ENCODE results near the gene PSMC5. TPM values are rescaled to one million over a fixed set of nuclear protein-coding genes. Genes with fewer than 3 reads are reported as not detected.

Gene PSMC5
- total and polyA plus RNA-seq, 9 of the 15 experiments (the other 6 are each of a cell fraction or from before 2014, with no cell fraction given) = 89.2 to 393 (median 161) TPM

DNA sequence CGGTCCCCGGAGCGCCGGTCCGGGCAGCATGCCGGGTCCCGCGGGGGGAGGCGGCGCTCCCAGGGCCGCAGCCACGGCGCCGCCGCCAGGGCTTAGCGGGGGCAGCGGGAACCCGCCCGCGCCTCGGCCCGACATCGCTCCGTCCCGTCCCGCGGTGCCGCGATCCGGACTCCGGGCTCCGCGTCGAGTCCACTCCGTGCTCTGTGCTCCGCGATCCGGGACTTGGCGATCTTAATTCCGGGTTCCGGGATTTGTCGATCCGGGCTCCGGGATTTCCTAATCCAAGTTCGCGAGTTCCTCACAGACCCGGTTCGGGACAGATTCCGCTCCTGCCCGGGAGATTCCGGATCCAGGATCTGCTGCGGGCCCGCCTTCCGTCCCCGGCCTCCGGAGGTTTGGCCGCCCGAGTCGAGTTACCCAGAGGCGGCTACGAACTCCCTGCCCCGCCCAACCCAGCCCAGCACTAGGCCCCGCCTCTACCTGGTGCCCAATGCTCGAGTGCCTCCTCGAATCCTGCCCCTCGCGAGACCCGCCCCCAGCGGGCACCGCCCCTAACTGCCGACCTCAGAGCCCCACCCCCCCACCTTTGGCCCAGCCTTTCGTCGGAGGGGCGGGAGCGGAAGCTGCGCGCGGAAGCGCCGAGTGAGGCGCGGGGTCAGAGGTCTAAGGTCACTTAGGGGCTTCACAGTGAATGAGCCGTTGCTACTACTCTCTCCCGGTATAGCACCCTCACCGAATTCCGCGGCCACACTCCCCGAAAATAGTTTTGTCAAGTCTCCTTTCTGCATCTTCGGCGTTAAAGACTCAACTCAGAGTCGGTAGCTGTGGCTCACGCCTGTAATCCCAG, 15.5 kb downstream of the PSMC5 start, which contains the start of gene SMARCD2 (continued):
- TF ChIP-seq, protein P1, sequence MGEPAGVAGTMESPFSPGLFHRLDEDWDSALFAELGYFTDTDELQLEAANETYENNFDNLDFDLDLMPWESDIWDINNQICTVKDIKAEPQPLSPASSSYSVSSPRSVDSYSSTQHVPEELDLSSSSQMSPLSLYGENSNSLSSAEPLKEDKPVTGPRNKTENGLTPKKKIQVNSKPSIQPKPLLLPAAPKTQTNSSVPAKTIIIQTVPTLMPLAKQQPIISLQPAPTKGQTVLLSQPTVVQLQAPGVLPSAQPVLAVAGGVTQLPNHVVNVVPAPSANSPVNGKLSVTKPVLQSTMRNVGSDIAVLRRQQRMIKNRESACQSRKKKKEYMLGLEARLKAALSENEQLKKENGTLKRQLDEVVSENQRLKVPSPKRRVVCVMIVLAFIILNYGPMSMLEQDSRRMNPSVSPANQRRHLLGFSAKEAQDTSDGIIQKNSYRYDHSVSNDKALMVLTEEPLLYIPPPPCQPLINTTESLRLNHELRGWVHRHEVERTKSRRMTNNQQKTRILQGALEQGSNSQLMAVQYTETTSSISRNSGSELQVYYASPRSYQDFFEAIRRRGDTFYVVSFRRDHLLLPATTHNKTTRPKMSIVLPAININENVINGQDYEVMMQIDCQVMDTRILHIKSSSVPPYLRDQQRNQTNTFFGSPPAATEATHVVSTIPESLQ (CRISPR knock-in tag; IDR thresholded peaks at IDR 0.05) = peak; percentile 39; the same call in 1 of the 2 replicates
- TF ChIP-seq SMAD3 (CRISPR knock-in tag; conservative IDR thresholded peaks at IDR 0.05) (peak; percentile 81; the same call in 1 of the 2 replicates), NFATC3 (IDR thresholded peaks at IDR 0.05) (no peak), SIRT6 (IDR thresholded peaks at IDR 0.05; ENCODE audit: low read depth, low read length) (no peak), PTTG1 (tag; IDR thresholded peaks at IDR 0.05; ENCODE audit: low read depth) (no peak), SMARCC2 (IDR thresholded peaks at IDR 0.05; ENCODE audit: low read depth) (no peak; the same call in 1 of the 2 replicates), ZFX (CRISPR knock-in tag; IDR thresholded peaks at IDR 0.05) (peak; percentile 94), MEF2D (tag; conservative IDR thresholded peaks at IDR 0.05; ENCODE audit: low read depth) (0 out of 2 replicates have a peak, but pooled peaks have one; percentile 15), MTA3 (IDR thresholded peaks at IDR 0.05; ENCODE audit: borderline replicate concordance) (peak; percentile 91), CREBBP (IDR thresholded peaks at IDR 0.05; ENCODE audit: low read depth, low read length) (peak; percentile 71), MEF2A (IDR thresholded peaks at IDR 0.05; ENCODE audit: control insufficient read depth, low read depth, low read length) (0 out of 2 replicates have a peak, but pooled peaks have one; percentile 33), ZNF239 (CRISPR knock-in tag; IDR thresholded peaks at IDR 0.05) (peak; percentile 71), LCOR (CRISPR knock-in tag; IDR thresholded peaks at IDR 0.05) (peak; percentile 99), GABPA (tag; conservative IDR thresholded peaks at IDR 0.05; ENCODE audit: low read depth) (peak; percentile 97), ZNF3 (CRISPR knock-in tag; IDR thresholded peaks at IDR 0.05) (no peak)
- TF ChIP-seq, protein P2, sequence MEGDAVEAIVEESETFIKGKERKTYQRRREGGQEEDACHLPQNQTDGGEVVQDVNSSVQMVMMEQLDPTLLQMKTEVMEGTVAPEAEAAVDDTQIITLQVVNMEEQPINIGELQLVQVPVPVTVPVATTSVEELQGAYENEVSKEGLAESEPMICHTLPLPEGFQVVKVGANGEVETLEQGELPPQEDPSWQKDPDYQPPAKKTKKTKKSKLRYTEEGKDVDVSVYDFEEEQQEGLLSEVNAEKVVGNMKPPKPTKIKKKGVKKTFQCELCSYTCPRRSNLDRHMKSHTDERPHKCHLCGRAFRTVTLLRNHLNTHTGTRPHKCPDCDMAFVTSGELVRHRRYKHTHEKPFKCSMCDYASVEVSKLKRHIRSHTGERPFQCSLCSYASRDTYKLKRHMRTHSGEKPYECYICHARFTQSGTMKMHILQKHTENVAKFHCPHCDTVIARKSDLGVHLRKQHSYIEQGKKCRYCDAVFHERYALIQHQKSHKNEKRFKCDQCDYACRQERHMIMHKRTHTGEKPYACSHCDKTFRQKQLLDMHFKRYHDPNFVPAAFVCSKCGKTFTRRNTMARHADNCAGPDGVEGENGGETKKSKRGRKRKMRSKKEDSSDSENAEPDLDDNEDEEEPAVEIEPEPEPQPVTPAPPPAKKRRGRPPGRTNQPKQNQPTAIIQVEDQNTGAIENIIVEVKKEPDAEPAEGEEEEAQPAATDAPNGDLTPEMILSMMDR (IDR thresholded peaks at IDR 0.05 in 2 of 3, conservative IDR thresholded peaks at IDR 0.05 in 1 of 3; ENCODE audit: insufficient read depth in 2 of 3, low read depth in 1 of 3, low read length in 3 of 3) = no peak
- TF ChIP-seq, protein P3, sequence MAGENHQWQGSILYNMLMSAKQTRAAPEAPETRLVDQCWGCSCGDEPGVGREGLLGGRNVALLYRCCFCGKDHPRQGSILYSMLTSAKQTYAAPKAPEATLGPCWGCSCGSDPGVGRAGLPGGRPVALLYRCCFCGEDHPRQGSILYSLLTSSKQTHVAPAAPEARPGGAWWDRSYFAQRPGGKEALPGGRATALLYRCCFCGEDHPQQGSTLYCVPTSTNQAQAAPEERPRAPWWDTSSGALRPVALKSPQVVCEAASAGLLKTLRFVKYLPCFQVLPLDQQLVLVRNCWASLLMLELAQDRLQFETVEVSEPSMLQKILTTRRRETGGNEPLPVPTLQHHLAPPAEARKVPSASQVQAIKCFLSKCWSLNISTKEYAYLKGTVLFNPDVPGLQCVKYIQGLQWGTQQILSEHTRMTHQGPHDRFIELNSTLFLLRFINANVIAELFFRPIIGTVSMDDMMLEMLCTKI (IDR thresholded peaks at IDR 0.05; ENCODE audit: partially characterized antibody) = no peak
- TF ChIP-seq, protein P4, sequence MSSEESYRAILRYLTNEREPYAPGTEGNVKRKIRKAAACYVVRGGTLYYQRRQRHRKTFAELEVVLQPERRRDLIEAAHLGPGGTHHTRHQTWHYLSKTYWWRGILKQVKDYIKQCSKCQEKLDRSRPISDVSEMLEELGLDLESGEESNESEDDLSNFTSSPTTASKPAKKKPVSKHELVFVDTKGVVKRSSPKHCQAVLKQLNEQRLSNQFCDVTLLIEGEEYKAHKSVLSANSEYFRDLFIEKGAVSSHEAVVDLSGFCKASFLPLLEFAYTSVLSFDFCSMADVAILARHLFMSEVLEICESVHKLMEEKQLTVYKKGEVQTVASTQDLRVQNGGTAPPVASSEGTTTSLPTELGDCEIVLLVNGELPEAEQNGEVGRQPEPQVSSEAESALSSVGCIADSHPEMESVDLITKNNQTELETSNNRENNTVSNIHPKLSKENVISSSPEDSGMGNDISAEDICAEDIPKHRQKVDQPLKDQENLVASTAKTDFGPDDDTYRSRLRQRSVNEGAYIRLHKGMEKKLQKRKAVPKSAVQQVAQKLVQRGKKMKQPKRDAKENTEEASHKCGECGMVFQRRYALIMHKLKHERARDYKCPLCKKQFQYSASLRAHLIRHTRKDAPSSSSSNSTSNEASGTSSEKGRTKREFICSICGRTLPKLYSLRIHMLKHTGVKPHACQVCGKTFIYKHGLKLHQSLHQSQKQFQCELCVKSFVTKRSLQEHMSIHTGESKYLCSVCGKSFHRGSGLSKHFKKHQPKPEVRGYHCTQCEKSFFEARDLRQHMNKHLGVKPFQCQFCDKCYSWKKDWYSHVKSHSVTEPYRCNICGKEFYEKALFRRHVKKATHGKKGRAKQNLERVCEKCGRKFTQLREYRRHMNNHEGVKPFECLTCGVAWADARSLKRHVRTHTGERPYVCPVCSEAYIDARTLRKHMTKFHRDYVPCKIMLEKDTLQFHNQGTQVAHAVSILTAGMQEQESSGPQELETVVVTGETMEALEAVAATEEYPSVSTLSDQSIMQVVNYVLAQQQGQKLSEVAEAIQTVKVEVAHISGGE (CRISPR knock-in tag; IDR thresholded peaks at IDR 0.05) = peak; percentile 88 to 98 (median 95)

All from K562 (cell line).